T-cell (primary cell): ENCODE measurements around the gene TFEC. TPM values are rescaled to one million over a fixed set of nuclear protein-coding genes. Genes with fewer than 3 reads are reported as not detected.
"Not testable (repeated sequence)": the region's sequence is repeated elsewhere in the genome, so short reads cannot be mapped to it uniquely, and the experiment has no call there.

ENCODE experiments used
- ATAC-seq, 4 experiments: fragments of 200-7000 bp in 3 of 4; fragments of 150-1000 bp in 1 of 4; cut with Tn5 transposase; replicated peaks in 1 of 4; 1 replicate in 3 of 4; 2 replicates in 1 of 4; pipeline ENCODE4 v1.10.0; 2021; ENCODE audit warnings: moderate library complexity in 3 of 4, mild to moderate bottlenecking in 2 of 4, moderate number of reproducible peaks in 1 of 4
- CTCF ChIA-PET, 2 donors: fragments of 300-600 bp; sonication (Branson Sonifier 250); formaldehyde crosslinking; loops; one replicate each; lab custom pipeline; 2022; ENCODE audit warnings: antibody characterized with exemption in 2 of 2; lab: Charles Lee
- POLR2A ChIA-PET, 2 donors: fragments of 300-600 bp; sonication (Branson Sonifier 250); formaldehyde crosslinking; loops; one replicate each; lab custom pipeline; 2022; ENCODE audit warnings: antibody characterized with exemption in 2 of 2; lab: Charles Lee
- DNase-seq, 35 experiments: peaks; one replicate each; pipeline versions ENCODE4 v3.0.0 to v3.0.0-alpha.2; 2013 to 2023
- H3K27ac ChIP-seq: one replicate; pipeline ENCODE4 v1.5.1; 2013; ENCODE audit warnings: low read length
- H3K27me3 ChIP-seq, 2 experiments: replicated peaks in 1 of 2; 1 replicate in 1 of 2; 2 replicates in 1 of 2; pipeline versions ENCODE4 v1.6.1 to v1.7.0; 2013; ENCODE audit warnings: low read length in 1 of 2, mixed read lengths in 1 of 2; ENCODE audit not compliant: control insufficient read depth in 2 of 2, insufficient read depth in 2 of 2; ENCODE audit errors: extremely low read depth in 1 of 2
- H3K36me3 ChIP-seq, 2 donors: 1 replicate in 1 of 2; 2 replicates in 1 of 2; pipeline versions ENCODE4 v1.6.1 to v1.7.0; 2013; ENCODE audit warnings: low read length in 1 of 2; ENCODE audit not compliant: control insufficient read depth in 2 of 2, insufficient read depth in 1 of 2; ENCODE audit errors: extremely low read depth in 1 of 2
- H3K4me1 ChIP-seq, 2 experiments: 1 replicate in 1 of 2; 2 replicates in 1 of 2; pipeline versions ENCODE4 v1.6.1 to v1.7.0; 2013; ENCODE audit warnings: low read length in 2 of 2, mixed read lengths in 1 of 2; ENCODE audit not compliant: insufficient read depth in 2 of 2, control insufficient read depth in 1 of 2; ENCODE audit errors: extremely low read depth in 1 of 2
- H3K4me3 ChIP-seq, 2 donors: 1 replicate in 1 of 2; 2 replicates in 1 of 2; pipeline versions ENCODE4 v1.5.1 to v1.7.0; 2013; ENCODE audit warnings: mild to moderate bottlenecking in 2 of 2, low read length in 1 of 2, moderate library complexity in 1 of 2; ENCODE audit not compliant: control insufficient read depth in 1 of 2; ENCODE audit errors: extremely low read depth in 1 of 2
- H3K9me3 ChIP-seq: 2 replicates; pipeline ENCODE4 v1.7.0; 2013
- H3K27ac Mint-ChIP-seq, 2 donors: one replicate each; pipeline ENCODE4 v1.8.0; 2020 to 2021; ENCODE audit warnings: mild to moderate bottlenecking in 2 of 2, mixed read lengths in 2 of 2
- H3K27me3 Mint-ChIP-seq, 2 donors: one replicate each; pipeline ENCODE4 v1.8.0; 2021 to 2022; ENCODE audit warnings: mixed read lengths in 2 of 2
- H3K36me3 Mint-ChIP-seq: one replicate; pipeline ENCODE4 v1.8.0; 2021; ENCODE audit warnings: mixed read lengths
- H3K4me1 Mint-ChIP-seq, 3 donors: one replicate each; pipeline ENCODE4 v1.8.0; 2020 to 2022; ENCODE audit warnings: mixed read lengths in 3 of 3, mild to moderate bottlenecking in 1 of 3
- H3K4me3 Mint-ChIP-seq, 3 donors: one replicate each; pipeline ENCODE4 v1.8.0; 2020 to 2022; ENCODE audit warnings: mild to moderate bottlenecking in 3 of 3, mixed read lengths in 3 of 3, moderate library complexity in 3 of 3
- H3K9me3 Mint-ChIP-seq, 3 donors: one replicate each; pipeline ENCODE4 v1.8.0; 2020 to 2022; ENCODE audit warnings: mixed read lengths in 3 of 3
- WGBS: methylation state at CpG from one replicate; pipeline ENCODE4 v1.1.5; 2013; ENCODE audit warnings: missing lambda C conversion rate; ENCODE audit not compliant: insufficient coverage; 5-methylcytosine and 5-hydroxymethylcytosine counted together
- total RNA-seq, 35 experiments: library from RNA in 6 of 35; stranded (reverse) in 6 of 35; fragments of 120-200 nt in 1 of 35; gene quantifications; one replicate each; pipeline versions ENCODE4 v1.2.1 to v1.2.4 and lab custom pipeline; 2013 to 2026

Gene TFEC
- total RNA-seq, 5 donors from 2014 or later (not counting 1 experiment from before 2014, with no cell fraction given) = 0.19 to 0.51 (median 0.33) TPM

DNA sequence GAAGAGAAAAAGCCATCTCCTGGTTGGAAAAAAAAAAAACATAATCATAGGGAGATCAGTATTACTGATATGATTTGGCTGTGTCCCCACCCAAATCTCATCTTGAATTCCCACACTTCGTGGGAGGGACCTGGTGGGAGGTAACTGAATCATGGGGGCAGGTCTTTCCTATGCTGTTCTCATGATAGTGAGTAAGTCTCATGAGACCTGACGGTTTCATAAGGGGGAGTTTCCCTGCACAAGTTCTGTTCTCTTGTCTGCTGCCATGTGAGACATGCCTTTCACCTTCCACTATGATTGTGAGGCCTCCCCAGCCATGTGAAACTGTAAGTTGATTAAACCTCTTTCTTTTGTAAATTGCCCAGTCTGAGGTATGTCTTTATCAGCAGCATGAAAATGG, 25.8 kb downstream of the TFEC start:
- H3K27ac ChIP-seq, H3K4me1 ChIP-seq, H3K9me3 ChIP-seq, H3K4me3 ChIP-seq, POLR2A ChIA-PET, DNase-seq, H3K27me3 ChIP-seq, H3K4me1 Mint-ChIP-seq, CTCF ChIA-PET, H3K27ac Mint-ChIP-seq, ATAC-seq, H3K36me3 Mint-ChIP-seq, H3K4me3 Mint-ChIP-seq, H3K27me3 Mint-ChIP-seq, H3K36me3 ChIP-seq: not testable (repeated sequence)
- H3K9me3 Mint-ChIP-seq = peaks cover 8 to 17% (median 16%) of the 10 kb centered on the region in 3 donors
- WGBS = no CpG with 5 or more reads among the region's 2 CpGs

DNA sequence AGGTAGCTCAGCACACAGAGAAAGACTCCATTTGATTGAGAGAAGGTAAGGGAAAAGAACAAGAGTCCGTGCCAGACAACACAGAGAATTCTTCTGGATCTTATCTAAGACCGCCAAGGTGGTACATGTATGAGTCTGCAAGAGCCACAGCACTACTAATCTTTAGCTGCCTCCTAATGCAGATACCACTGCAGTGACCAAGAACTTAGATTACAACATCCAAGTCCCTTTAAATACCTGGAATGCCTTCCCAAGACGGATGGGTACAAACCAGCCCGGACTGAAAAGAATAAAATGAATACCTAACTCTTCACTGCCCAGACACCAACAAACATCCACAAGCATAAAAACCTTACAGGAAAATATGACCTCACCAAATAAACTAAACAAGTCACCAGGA, 33.3 kb downstream of the TFEC start:
- no peak for ATAC-seq
- no peak for DNase-seq
- H3K36me3 ChIP-seq = no peaks in the 10 kb centered on the region
- no peaks in the 10 kb centered on the region for H3K4me1 ChIP-seq
- POLR2A ChIA-PET = no interaction called here
- 92% methylated on average over 2 of the region's 4 CpGs for WGBS
- Mint-ChIP-seq H3K27ac (no peak overlapping the region), H3K36me3 (no peaks in the 10 kb centered on the region), H3K4me1 (no peaks in the 10 kb centered on the region), H3K4me3 (no peak overlapping the region), H3K27me3 (no peaks in the 10 kb centered on the region), H3K9me3 (peaks cover 0 to 27% (median 6%) of the 10 kb centered on the region in 3 donors)
- H3K9me3 ChIP-seq = no peaks in the 10 kb centered on the region
- CTCF ChIA-PET = no interaction called here
- H3K4me3 ChIP-seq = no peak overlapping the region
- H3K27me3 ChIP-seq = no peaks in the 10 kb centered on the region
- no peak overlapping the region for H3K27ac ChIP-seq

GRCh38 chr7:115995701-115996100, 34.9 kb downstream of the TFEC start:
- Histone ChIP-seq H3K4me3 (no peak overlapping the region), H3K4me1 (no peaks in the 10 kb centered on the region), H3K36me3 (no peaks in the 10 kb centered on the region), H3K27ac (no peak overlapping the region), H3K27me3 (no peaks in the 10 kb centered on the region), H3K9me3 (no peaks in the 10 kb centered on the region)
- no peaks in the 10 kb centered on the region for H3K36me3 Mint-ChIP-seq
- DNase-seq (no peak), ATAC-seq (no peak)
- WGBS = 85% methylated on average over 3 of the region's 6 CpGs
- POLR2A ChIA-PET = no interaction called here
- H3K27me3 Mint-ChIP-seq = no peaks in the 10 kb centered on the region
- peaks cover 0 to 22% (median 6%) of the 10 kb centered on the region in 3 donors for H3K9me3 Mint-ChIP-seq
- no peak overlapping the region for H3K27ac Mint-ChIP-seq
- no peak overlapping the region for H3K4me3 Mint-ChIP-seq
- no peaks in the 10 kb centered on the region for H3K4me1 Mint-ChIP-seq
- CTCF ChIA-PET = no interaction called here

DNA sequence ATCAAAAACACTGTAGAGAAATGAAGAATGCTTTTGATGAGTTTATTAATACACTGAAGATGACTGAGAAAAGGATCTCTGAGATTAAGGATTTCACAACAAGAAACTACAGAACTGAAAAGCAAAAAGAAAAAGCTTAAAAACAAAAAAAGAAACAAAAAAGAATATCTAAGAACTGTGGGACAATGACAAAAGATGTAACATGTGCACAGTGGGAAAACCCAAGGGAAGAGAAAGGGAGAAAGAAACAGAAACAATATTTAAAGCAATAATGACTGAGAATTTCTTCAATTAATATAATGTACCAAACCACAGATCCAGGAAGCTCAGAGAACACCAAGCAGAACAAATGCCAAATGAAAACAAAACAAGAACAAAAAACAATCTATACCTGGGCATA, 42.2 kb downstream of the TFEC start:
- POLR2A ChIA-PET = no interaction called here

DNA sequence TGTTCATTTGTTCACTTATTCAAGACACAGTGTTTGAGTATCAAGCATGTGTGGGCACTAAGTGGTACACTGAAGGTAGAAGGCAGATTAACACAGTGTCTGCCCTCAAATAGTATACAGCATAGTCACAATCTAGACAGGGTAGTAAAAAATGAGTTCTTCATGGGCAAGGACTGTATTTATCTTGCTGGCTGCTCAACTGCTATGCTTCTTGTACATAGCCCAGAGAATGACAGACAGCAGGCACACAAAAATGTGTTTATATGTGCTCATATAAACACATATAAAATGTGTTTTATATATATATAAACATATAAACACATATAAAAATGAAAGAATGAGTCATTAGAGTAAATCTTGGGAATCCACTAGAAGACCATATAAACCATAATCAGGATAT, 43.1 kb downstream of the TFEC start:
- Mint-ChIP-seq H3K36me3 (no peaks in the 10 kb centered on the region), H3K9me3 (no peaks in the 10 kb centered on the region), H3K4me3 (no peak overlapping the region), H3K27ac (no peak overlapping the region), H3K4me1 (no peaks in the 10 kb centered on the region), H3K27me3 (no peaks in the 10 kb centered on the region)
- no peak for DNase-seq
- no peaks in the 10 kb centered on the region for H3K4me1 ChIP-seq
- H3K27me3 ChIP-seq = no peaks in the 10 kb centered on the region
- no peak for ATAC-seq
- no peak overlapping the region for H3K4me3 ChIP-seq
- H3K27ac ChIP-seq = no peak overlapping the region
- no peaks in the 10 kb centered on the region for H3K36me3 ChIP-seq
- ChIA-PET CTCF (no interaction called here), POLR2A (no interaction called here)
- H3K9me3 ChIP-seq = no peaks in the 10 kb centered on the region

More for the DNA sequence above, 42.2 kb downstream of the TFEC start:
- no peak overlapping the region for H3K4me3 ChIP-seq
- H3K27me3 ChIP-seq = no peaks in the 10 kb centered on the region
- DNase-seq (no peak), ATAC-seq (no peak)
- Mint-ChIP-seq H3K9me3 (peaks cover 0 to under 1% (median 0%) of the 10 kb centered on the region in 3 donors), H3K36me3 (no peaks in the 10 kb centered on the region), H3K27ac (no peak overlapping the region), H3K27me3 (no peaks in the 10 kb centered on the region), H3K4me3 (no peak overlapping the region), H3K4me1 (no peaks in the 10 kb centered on the region)
- H3K36me3 ChIP-seq = no peaks in the 10 kb centered on the region
- H3K9me3 ChIP-seq = no peaks in the 10 kb centered on the region
- no peaks in the 10 kb centered on the region for H3K4me1 ChIP-seq
- CTCF ChIA-PET = no interaction called here
- H3K27ac ChIP-seq = no peak overlapping the region

DNA sequence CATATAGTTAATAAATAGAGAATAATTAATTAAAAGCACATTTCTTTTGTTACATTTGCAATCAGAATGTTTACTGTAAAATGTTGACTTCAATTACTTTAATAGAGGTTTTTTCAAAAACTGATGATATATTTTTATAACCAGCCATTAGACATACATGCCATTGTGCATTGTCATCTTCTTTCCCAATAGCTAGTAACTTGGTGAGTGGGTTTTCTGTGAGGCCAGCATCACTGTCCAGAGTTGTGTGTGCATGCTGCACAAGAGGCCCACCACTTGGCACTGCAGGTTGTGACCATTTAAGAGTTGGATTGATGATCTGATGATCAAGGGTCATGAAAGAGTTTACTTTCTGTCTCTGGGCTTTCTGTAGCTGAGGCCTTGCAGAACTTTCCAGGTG, 46.5 kb downstream of the TFEC start:
- H3K4me1 Mint-ChIP-seq = no peaks in the 10 kb centered on the region
- POLR2A ChIA-PET = no interaction called here
- ATAC-seq (no peak), DNase-seq (no peak)
- Histone ChIP-seq H3K4me1 (no peaks in the 10 kb centered on the region), H3K36me3 (no peaks in the 10 kb centered on the region), H3K27ac (no peak overlapping the region), H3K27me3 (no peaks in the 10 kb centered on the region), H3K4me3 (no peak overlapping the region), H3K9me3 (no peaks in the 10 kb centered on the region)
- H3K4me3 Mint-ChIP-seq = no peak overlapping the region
- CTCF ChIA-PET = no interaction called here
- no peaks in the 10 kb centered on the region for H3K36me3 Mint-ChIP-seq
- H3K27me3 Mint-ChIP-seq = no peaks in the 10 kb centered on the region
- H3K27ac Mint-ChIP-seq = no peak overlapping the region
- no peaks in the 10 kb centered on the region for H3K9me3 Mint-ChIP-seq

DNA sequence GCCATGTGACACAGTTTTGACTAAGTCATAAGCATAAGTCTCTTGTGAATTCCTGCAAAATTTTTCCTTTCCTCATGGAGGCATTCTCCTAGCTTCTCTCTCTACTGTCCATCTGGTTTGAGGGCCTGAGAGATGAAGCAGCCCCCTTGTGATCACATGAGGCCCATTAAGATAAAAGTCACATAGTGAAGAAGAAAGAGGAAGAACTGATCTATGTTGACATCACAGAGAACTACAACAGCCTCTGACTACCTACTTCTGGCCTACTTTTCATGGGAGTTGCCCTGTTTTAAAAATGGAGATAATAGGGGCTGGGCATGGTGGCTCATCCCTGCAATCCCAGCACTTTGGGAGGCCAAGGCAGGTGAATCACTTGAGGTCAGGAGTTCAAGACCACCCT, 50.4 kb downstream of the TFEC start:
- H3K27ac Mint-ChIP-seq = no peak overlapping the region
- H3K36me3 Mint-ChIP-seq = no peaks in the 10 kb centered on the region
- H3K27me3 Mint-ChIP-seq = no peaks in the 10 kb centered on the region
- H3K36me3 ChIP-seq = no peaks in the 10 kb centered on the region
- H3K9me3 Mint-ChIP-seq = no peaks in the 10 kb centered on the region
- no peak overlapping the region for H3K27ac ChIP-seq
- no peaks in the 10 kb centered on the region for H3K4me1 Mint-ChIP-seq
- ChIA-PET POLR2A (no interaction called here), CTCF (no interaction called here)
- DNase-seq (no peak), ATAC-seq (no peak)
- H3K27me3 ChIP-seq = no peaks in the 10 kb centered on the region
- H3K4me3 ChIP-seq = no peak overlapping the region
- no peaks in the 10 kb centered on the region for H3K9me3 ChIP-seq
- H3K4me3 Mint-ChIP-seq = no peak overlapping the region
- H3K4me1 ChIP-seq = no peaks in the 10 kb centered on the region
